Measurements from ENCODE around the gene ACOX3.
A peak's percentile ranks its signal among the peaks of the same experiment; 100 is the strongest.

The ACOX3 gene

DNA sequence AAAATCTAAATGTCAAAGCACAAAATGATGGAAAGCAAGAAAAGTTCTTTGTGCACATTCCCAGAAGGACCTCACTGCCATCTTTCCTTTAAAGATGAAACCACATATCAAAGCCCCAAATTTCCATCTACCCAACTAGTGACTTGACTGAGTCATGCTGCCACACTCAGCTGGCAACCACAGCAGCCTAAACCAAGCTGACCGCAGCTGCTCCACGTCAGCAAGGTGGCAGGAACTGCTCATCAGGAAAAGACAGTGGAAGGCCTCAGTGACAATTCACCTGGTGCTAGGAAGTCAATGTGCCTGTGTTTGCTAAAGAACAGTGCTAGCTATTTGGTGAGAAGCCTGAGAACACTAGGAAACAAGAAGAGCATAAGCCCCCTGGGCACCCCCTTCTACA is 26.1 kb downstream of the ACOX3 start:
- POLR2A ChIA-PET: no interaction called here
- CTCF ChIA-PET: no interaction called here
- TF ChIP-seq ZNF426 (tag by site-specific recombination; IDR thresholded peaks at IDR 0.05) (no peak), ZNF555 (tag by site-specific recombination; conservative IDR thresholded peaks at IDR 0.05) (no peak), ZNF280C (tag by site-specific recombination; IDR thresholded peaks at IDR 0.05) (no peak), MZF1 (tag by site-specific recombination; IDR thresholded peaks at IDR 0.05; ENCODE audit: borderline replicate concordance) (no peak), ZNF155 (tag by site-specific recombination; IDR thresholded peaks at IDR 0.05) (no peak), ZNF514 (tag by site-specific recombination; IDR thresholded peaks at IDR 0.05) (no peak), ZNF670 (tag by site-specific recombination; IDR thresholded peaks at IDR 0.05; ENCODE audit: low read depth) (no peak), ZNF544 (tag by site-specific recombination; IDR thresholded peaks at IDR 0.05) (no peak), EGR2 (tag by site-specific recombination; IDR thresholded peaks at IDR 0.05; ENCODE audit: low read depth) (no peak)
- TF ChIP-seq, protein P1, sequence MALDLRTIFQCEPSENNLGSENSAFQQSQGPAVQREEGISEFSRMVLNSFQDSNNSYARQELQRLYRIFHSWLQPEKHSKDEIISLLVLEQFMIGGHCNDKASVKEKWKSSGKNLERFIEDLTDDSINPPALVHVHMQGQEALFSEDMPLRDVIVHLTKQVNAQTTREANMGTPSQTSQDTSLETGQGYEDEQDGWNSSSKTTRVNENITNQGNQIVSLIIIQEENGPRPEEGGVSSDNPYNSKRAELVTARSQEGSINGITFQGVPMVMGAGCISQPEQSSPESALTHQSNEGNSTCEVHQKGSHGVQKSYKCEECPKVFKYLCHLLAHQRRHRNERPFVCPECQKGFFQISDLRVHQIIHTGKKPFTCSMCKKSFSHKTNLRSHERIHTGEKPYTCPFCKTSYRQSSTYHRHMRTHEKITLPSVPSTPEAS (tag by site-specific recombination; IDR thresholded peaks at IDR 0.05): no peak
- Histone ChIP-seq H3K4me1 (ENCODE audit: control insufficient read depth, insufficient read depth, low read length) (0 out of 2 replicates have a peak, but pooled peaks cover 2% of the 10 kb centered on the region), H3K36me3 (ENCODE audit: control insufficient read depth in 2 of 2, insufficient read depth in 1 of 2, low read length in 2 of 2) (peaks cover 0 to 30% of the 10 kb centered on the region in 2 experiments; a peak in 1 of 3 replicates), H3K4me3 (ENCODE audit: low read depth, low read length) (no peak overlapping the region), H3K9me3 (ENCODE audit: control insufficient read depth, insufficient read depth, low read depth, low read length) (no peaks in the 10 kb centered on the region), H3K27ac (ENCODE audit: extremely low read depth, low read depth, low read length) (no peak overlapping the region)

GRCh38 chr4:8412288-8412687 is 28.2 kb downstream of the ACOX3 start:
- CTCF ChIA-PET: interaction anchor here (2.9 kb wide), 1 partner anchor 170 kb away, joined by 16 read pairs; no protein-coding TSS in a partner anchor
- Histone ChIP-seq H3K4me1 (ENCODE audit: control insufficient read depth, insufficient read depth, low read length) (0 out of 2 replicates have a peak, but pooled peaks cover 2% of the 10 kb centered on the region), H3K27ac (ENCODE audit: extremely low read depth, low read depth, low read length) (no peak overlapping the region), H3K9me3 (ENCODE audit: control insufficient read depth, insufficient read depth, low read depth, low read length) (no peaks in the 10 kb centered on the region), H3K4me3 (ENCODE audit: low read depth, low read length) (no peak overlapping the region), H3K36me3 (ENCODE audit: control insufficient read depth in 2 of 2, insufficient read depth in 1 of 2, low read length in 2 of 2) (peaks cover 0 to 43% of the 10 kb centered on the region in 2 experiments; a peak in 1 of 3 replicates)
- TF ChIP-seq ZNF121 (tag by site-specific recombination; IDR thresholded peaks at IDR 0.05) (no peak), YY2 (tag by site-specific recombination; IDR thresholded peaks at IDR 0.05) (no peak), ZBTB17 (tag by site-specific recombination; IDR thresholded peaks at IDR 0.05) (peak; percentile 100), ZNF501 (tag by site-specific recombination; IDR thresholded peaks at IDR 0.05) (no peak), SP2 (tag by site-specific recombination; IDR thresholded peaks at IDR 0.05) (no peak), KLF1 (tag by site-specific recombination; IDR thresholded peaks at IDR 0.05) (no peak), ZNF366 (tag by site-specific recombination; conservative IDR thresholded peaks at IDR 0.05) (peak; percentile 99)
- POLR2A ChIA-PET: no interaction called here

DNA sequence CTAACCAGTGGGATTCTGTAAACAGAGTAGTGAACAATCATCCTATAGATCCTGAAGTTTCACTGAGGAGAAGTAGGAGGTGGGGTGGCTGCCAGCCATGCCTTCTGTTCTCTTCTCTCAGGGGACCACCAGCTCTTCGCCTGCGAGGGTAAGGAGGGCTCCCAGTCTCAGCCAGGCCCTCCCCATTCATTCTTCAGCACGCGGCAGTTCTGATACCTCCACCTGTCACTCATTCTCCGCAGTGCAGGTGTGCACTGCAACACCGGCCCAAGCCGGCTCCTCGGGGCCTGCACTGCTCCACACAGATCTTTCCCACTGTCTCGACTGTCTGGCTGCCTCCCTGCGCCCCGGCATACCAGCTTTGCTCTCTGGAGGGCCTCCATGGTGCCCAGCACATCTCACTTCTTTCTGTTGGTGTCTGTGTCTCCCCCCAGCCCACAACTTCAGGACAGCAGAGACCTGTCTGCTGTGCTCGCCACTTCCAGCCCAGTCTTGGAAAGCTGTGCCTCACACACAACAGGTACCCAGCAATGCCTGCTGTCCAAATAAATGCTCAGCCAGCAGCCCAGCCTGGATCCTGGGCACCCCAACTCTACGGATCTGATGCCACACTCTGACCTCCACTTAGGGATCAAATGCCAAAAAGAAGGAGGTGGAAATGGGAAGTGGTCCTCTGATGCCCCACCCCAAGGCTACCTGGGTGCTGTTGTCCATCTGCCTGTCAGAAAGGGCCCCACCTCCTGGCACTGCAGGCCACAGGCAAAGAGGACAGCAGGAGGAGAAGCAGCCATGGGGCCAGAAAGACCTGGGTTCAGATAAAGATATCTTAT is 29.0 kb downstream of the ACOX3 start:
- Histone ChIP-seq H3K4me3 (ENCODE audit: low read depth, low read length) (no peak overlapping the region), H3K27ac (ENCODE audit: extremely low read depth, low read depth, low read length) (no peak overlapping the region), H3K4me1 (ENCODE audit: control insufficient read depth, insufficient read depth, low read length) (0 out of 2 replicates have a peak, but pooled peaks cover 2% of the 10 kb centered on the region), H3K9me3 (ENCODE audit: control insufficient read depth, insufficient read depth, low read depth, low read length) (no peaks in the 10 kb centered on the region), H3K36me3 (ENCODE audit: control insufficient read depth in 2 of 2, insufficient read depth in 1 of 2, low read length in 2 of 2) (peaks cover 0 to 43% of the 10 kb centered on the region in 2 experiments; a peak in 1 of 3 replicates)
- POLR2A ChIA-PET: interaction anchor here (1.1 kb wide), 2 partner anchors 17 to 253 kb away, joined by 3 to 4 read pairs; partner anchors contain the start of gene ABLIM2
- CTCF ChIA-PET: interaction anchor here (0.8 to 2.9 kb wide), 6 partner anchors 9 to 235 kb away, joined by 5 to 16 read pairs (median 6); no protein-coding TSS in a partner anchor
- no peak for TF ChIP-seq ZNF366 (tag by site-specific recombination; conservative IDR thresholded peaks at IDR 0.05)
- TF ChIP-seq YY2 (tag by site-specific recombination; IDR thresholded peaks at IDR 0.05): no peak
- no peak for TF ChIP-seq ZNF629 (tag by site-specific recombination; IDR thresholded peaks at IDR 0.05)
- no peak for TF ChIP-seq ZEB2 (tag by site-specific recombination; IDR thresholded peaks at IDR 0.05)
- TF ChIP-seq, protein P2, sequence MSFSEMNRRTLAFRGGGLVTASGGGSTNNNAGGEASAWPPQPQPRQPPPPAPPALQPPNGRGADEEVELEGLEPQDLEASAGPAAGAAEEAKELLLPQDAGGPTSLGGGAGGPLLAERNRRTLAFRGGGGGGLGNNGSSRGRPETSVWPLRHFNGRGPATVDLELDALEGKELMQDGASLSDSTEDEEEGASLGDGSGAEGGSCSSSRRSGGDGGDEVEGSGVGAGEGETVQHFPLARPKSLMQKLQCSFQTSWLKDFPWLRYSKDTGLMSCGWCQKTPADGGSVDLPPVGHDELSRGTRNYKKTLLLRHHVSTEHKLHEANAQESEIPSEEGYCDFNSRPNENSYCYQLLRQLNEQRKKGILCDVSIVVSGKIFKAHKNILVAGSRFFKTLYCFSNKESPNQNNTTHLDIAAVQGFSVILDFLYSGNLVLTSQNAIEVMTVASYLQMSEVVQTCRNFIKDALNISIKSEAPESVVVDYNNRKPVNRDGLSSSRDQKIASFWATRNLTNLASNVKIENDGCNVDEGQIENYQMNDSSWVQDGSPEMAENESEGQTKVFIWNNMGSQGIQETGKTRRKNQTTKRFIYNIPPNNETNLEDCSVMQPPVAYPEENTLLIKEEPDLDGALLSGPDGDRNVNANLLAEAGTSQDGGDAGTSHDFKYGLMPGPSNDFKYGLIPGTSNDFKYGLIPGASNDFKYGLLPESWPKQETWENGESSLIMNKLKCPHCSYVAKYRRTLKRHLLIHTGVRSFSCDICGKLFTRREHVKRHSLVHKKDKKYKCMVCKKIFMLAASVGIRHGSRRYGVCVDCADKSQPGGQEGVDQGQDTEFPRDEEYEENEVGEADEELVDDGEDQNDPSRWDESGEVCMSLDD (tag by site-specific recombination; IDR thresholded peaks at IDR 0.05): no peak
